ENCODE data around the gene ABCG1.

ABCG1 gene

DNA sequence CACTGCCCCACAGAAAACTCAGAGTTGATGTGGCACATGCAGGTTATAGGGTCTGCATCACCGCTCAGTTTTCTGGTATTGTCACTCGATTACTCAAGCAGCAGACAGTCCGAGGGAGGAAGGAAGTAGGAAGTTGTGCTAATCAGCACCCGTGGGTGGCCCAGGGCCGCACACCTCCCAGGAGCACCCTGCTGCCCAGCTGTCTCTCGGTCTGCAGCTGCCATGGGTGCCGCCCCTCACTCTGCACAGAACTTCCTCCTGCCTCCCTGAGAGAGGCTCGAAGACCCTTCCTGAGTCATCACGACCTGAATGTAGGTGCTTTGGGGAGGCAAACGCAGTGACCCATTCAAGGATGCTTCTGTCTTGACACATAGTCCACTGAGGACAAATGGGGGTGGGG, 100.4 kb downstream of the ABCG1 start:
- TF ChIP-seq, protein P1, sequence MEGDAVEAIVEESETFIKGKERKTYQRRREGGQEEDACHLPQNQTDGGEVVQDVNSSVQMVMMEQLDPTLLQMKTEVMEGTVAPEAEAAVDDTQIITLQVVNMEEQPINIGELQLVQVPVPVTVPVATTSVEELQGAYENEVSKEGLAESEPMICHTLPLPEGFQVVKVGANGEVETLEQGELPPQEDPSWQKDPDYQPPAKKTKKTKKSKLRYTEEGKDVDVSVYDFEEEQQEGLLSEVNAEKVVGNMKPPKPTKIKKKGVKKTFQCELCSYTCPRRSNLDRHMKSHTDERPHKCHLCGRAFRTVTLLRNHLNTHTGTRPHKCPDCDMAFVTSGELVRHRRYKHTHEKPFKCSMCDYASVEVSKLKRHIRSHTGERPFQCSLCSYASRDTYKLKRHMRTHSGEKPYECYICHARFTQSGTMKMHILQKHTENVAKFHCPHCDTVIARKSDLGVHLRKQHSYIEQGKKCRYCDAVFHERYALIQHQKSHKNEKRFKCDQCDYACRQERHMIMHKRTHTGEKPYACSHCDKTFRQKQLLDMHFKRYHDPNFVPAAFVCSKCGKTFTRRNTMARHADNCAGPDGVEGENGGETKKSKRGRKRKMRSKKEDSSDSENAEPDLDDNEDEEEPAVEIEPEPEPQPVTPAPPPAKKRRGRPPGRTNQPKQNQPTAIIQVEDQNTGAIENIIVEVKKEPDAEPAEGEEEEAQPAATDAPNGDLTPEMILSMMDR (IDR thresholded peaks at IDR 0.05) = no peak

DNA sequence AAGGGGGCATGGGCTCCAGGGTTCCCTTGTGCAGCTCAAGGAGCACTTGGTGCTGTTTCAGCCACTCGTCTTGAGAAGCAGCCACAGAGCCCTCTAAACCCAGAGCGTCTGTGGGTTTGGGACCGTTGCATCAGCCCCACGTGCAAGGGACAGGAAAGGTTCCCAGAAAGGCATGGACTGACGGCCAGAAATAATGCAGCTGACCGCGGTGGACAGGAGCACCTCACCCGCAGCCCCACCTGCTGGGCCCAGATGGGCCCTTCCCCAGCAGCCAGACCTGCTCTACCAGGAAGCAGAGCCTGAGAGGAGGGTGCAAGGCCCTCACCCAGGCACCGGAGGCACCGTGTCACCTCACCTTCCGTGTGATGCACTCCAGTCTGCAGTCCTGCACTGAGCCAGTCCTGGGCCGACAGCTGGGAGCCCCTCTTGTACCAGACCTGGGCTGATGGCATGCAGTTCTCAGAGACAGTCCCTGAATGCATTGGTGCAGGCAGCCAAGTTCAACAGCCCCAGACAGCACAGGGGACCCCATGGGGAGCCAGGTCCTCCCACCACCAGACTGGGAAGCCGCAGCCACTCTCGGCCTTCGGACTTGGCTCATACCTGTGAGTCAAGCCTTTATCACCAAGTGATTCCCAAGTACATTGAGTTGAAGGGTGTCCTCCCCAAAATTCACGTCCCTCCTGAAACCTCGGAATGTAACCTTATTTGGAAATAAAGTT, 101.1 kb downstream of the ABCG1 start:
- TF ChIP-seq, protein P1 (IDR thresholded peaks at IDR 0.05) = no peak

DNA sequence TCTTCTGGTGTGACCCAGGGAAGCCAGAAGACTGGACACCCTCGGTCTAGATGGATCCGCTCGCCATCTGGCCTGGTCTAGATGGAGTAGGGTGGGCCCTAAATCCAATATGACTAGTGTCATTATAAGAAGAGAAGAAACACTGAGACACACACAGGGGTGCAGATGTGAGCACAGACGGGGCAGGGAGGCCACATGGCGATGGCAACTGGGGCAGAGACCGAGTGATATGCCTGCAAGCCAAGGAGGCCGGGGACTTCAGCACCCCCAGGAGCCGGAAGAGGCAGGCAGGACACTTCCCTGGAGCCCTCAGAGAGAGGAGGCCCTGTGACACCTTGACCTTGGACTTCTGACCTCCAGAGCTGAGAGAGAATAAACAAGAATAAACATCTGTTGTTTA, 101.9 kb downstream of the ABCG1 start:
- TF ChIP-seq, protein P1 (IDR thresholded peaks at IDR 0.05) = no peak

- TF ChIP-seq, protein P1 (IDR thresholded peaks at IDR 0.05) = no peak
Measured at GRCh38 chr21:42321231-42321630, 102.3 kb downstream of the ABCG1 start.

DNA sequence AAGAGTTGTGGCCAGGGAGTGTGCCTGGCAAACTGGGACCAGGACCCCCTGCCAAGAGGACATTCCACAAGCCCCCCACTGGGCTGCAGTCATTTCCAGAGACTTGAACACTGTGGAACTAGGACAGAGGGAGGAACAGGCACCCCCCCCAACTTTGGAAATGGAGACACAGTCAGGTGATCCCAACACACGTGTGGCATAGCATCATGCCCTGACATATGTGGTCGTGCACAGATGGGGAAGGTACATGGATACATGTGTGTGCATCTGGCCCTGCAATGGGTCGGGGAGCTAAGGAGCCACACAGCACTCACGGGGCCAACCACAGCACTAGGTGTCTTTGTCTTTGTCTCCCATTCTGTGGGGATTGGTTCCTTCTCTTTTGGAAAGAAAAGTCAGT, 102.9 kb downstream of the ABCG1 start:
- TF ChIP-seq, protein P1 (IDR thresholded peaks at IDR 0.05) = no peak

DNA sequence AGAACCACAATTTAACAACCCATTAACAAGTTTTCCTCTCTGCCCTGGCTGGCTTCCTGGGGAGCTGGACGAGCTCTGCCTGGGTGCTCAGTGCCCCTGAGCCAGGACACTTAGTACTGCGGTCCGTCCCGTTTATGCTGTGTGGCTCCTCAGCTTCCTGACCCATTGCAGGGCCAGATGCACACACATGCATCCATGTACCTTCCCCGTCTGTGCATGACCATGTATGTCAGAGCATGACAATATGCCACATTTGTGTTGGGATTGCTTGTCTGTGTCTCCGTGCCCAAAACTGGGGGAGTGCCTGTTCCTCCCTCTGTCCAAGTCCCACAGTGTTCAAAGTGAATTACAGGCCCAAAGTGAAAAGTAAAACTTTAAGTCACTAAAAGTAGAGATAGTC, 106.0 kb downstream of the ABCG1 start:
- TF ChIP-seq, protein P1 (IDR thresholded peaks at IDR 0.05) = no peak

GRCh38 chr21:42330380-42331371, 111.7 kb downstream of the ABCG1 start:
- TF ChIP-seq, protein P1 (IDR thresholded peaks at IDR 0.05) = no peak

All from LNCAP (cell line).